ENCODE data around the gene SSBP4. TPM values are rescaled to one million over a fixed set of nuclear protein-coding genes. Genes with fewer than 3 reads are reported as not detected.

SSBP4 gene
- total and polyA plus RNA-seq, 9 of the 15 experiments (the other 6 are each of a cell fraction or from before 2014, with no cell fraction given), result 1.1 to 189 (median 39.0) TPM

DNA sequence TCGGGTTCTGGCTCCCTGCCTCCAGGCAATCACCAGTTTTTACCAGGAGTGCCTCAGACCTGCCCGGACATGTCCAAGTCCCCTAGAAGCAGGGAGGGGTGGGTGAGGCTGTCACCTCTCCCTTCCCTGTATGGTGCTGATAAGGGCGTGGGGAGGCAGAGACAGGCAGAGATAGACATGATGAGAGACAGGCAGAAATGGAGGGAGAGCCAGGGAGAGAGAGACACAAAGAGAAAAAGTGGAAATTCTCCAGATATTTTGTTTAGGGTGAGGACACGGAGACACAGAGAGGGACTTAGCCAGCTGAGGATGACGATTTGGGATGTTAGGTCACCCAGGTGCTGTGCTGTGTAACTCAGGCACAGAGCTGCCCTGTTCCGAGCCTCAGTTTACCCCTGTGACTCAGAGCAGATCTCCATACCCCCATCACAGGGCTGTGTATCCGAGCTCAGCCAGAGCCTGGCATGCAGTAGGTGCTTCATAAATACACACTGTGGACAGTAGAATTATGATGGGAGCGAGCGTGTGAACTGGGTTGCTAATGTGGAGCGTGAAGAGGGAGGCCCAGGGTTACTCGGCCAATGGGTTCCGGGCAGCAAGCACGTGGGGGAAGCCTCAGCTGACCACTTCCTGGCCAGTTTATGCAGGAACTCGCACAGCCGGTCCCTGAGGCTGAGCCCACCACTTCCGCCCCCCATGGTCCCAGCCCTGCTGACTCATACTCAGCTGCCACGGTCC lies 45.1 kb upstream of the SSBP4 start (continued):
- TF ChIP-seq TGIF2 (CRISPR knock-in tag; IDR thresholded peaks at IDR 0.05), result no peak
- TF ChIP-seq SIN3B (IDR thresholded peaks at IDR 0.05; ENCODE audit: low read depth), result peak; percentile 59; the same call in 1 of the 2 replicates
- TF ChIP-seq MAFF (IDR thresholded peaks at IDR 0.05; ENCODE audit: low read length), result peak; percentile 16; the same call in 1 of the 2 replicates
- peak; percentile 98 for TF ChIP-seq JUND (IDR thresholded peaks at IDR 0.05; ENCODE audit: borderline replicate concordance, low read depth, low read length)
- TF ChIP-seq JUND (tag; IDR thresholded peaks at IDR 0.05; ENCODE audit: borderline replicate concordance, low read depth, low read length), result peak; percentile 78; the same call in 2 of the 3 replicates
- TF ChIP-seq RBM22 (IDR thresholded peaks at IDR 0.05; ENCODE audit: low read depth, low read length, poor library complexity, severe bottlenecking), result no peak
- TF ChIP-seq BCL6 (CRISPR knock-in tag; IDR thresholded peaks at IDR 0.05), result peak; percentile 2; the same call in 1 of the 2 replicates
- peak; percentile 97 for TF ChIP-seq MITF (IDR thresholded peaks at IDR 0.05)
- TF ChIP-seq NFATC3 (IDR thresholded peaks at IDR 0.05), result no peak
- no peak for TF ChIP-seq SRSF1 (IDR thresholded peaks at IDR 0.05; ENCODE audit: low read depth, low read length)
- TF ChIP-seq SPI1 (IDR thresholded peaks at IDR 0.05; ENCODE audit: borderline replicate concordance, low read depth, low read length), result peak; percentile 89
- peak; percentile 79 for TF ChIP-seq ZEB2 (IDR thresholded peaks at IDR 0.05)
- TF ChIP-seq SP1 (CRISPR knock-in tag; IDR thresholded peaks at IDR 0.05), result peak; percentile 70; the same call in 1 of the 2 replicates
- no peak; the same call in 1 of the 2 replicates for TF ChIP-seq TRIM28 (IDR thresholded peaks at IDR 0.05)
- no peak for TF ChIP-seq SNIP1 (IDR thresholded peaks at IDR 0.05; ENCODE audit: low read depth)
- no peak for TF ChIP-seq HNRNPL (IDR thresholded peaks at IDR 0.05; ENCODE audit: low read depth, low read length)
- TF ChIP-seq TOE1 (IDR thresholded peaks at IDR 0.05; ENCODE audit: borderline replicate concordance), result peak; percentile 54
- TF ChIP-seq TOE1 (CRISPR knock-in tag; IDR thresholded peaks at IDR 0.05; ENCODE audit: borderline replicate concordance, low read depth), result no peak
- peak; percentile 83 for TF ChIP-seq PML (IDR thresholded peaks at IDR 0.05; ENCODE audit: low read length)
- no peak for TF ChIP-seq PCBP1 (IDR thresholded peaks at IDR 0.05; ENCODE audit: low read depth, low read length, poor library complexity, severe bottlenecking)
- TF ChIP-seq, protein P1, sequence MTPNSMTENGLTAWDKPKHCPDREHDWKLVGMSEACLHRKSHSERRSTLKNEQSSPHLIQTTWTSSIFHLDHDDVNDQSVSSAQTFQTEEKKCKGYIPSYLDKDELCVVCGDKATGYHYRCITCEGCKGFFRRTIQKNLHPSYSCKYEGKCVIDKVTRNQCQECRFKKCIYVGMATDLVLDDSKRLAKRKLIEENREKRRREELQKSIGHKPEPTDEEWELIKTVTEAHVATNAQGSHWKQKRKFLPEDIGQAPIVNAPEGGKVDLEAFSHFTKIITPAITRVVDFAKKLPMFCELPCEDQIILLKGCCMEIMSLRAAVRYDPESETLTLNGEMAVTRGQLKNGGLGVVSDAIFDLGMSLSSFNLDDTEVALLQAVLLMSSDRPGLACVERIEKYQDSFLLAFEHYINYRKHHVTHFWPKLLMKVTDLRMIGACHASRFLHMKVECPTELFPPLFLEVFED (CRISPR knock-in tag; conservative IDR thresholded peaks at IDR 0.05), result peak; percentile 82
- TF ChIP-seq ETV6 (IDR thresholded peaks at IDR 0.05; ENCODE audit: borderline replicate concordance in 1 of 2, low read depth in 2 of 2, low read length in 1 of 2), result peak; percentile 92 to 95
- TF ChIP-seq ETV6 (CRISPR knock-in tag; IDR thresholded peaks at IDR 0.05; ENCODE audit: borderline replicate concordance), result no peak
- peak; percentile 69 for TF ChIP-seq CXXC5 (CRISPR knock-in tag; IDR thresholded peaks at IDR 0.05)
- peak; percentile 84 for TF ChIP-seq CCNT2 (IDR thresholded peaks at IDR 0.05; ENCODE audit: borderline replicate concordance, extremely low read depth, insufficient read length, low read depth, low read length)
- TF ChIP-seq GABPB2 (CRISPR knock-in tag; conservative IDR thresholded peaks at IDR 0.05), result no peak; the same call in 1 of the 2 replicates
- TF ChIP-seq SMARCC2 (IDR thresholded peaks at IDR 0.05; ENCODE audit: low read depth), result peak; percentile 86
- TF ChIP-seq ZNF41 (CRISPR knock-in tag; conservative IDR thresholded peaks at IDR 0.05), result 0 out of 2 replicates have a peak, but pooled peaks have one; percentile 6
- no peak for TF ChIP-seq RFX7 (CRISPR knock-in tag; IDR thresholded peaks at IDR 0.05)

All from K562 (cell line).